HEK293T (cell line): Measurements from ENCODE around the gene RAB28.

Experiments
- CTCF ChIA-PET: fragments of 350-600 bp; formaldehyde crosslinking; extraction: SDS; loops from one replicate; lab custom pipeline; 2021; ENCODE audit warnings: antibody characterized with exemption, inconsistent platforms; lab: Yijun Ruan, JAX
- POLR2A ChIA-PET: fragments of 350-600 bp; formaldehyde crosslinking; extraction: SDS; loops from one replicate; lab custom pipeline; 2020; ENCODE audit warnings: antibody characterized with exemption, inconsistent platforms; lab: Yijun Ruan, JAX
- DNase-seq: peaks from one replicate; pipeline ENCODE4 v3.0.0; 2012; ENCODE audit warnings: mixed read lengths; ENCODE audit errors: extremely low spot score
- ARNT ChIP-seq: fragments of 450-650 bp; IDR thresholded peaks from 2 replicates; pipeline ENCODE4 v1.6.1; 2017; ENCODE audit warnings: mild to moderate bottlenecking
- BHLHE40 ChIP-seq: fragments of 450-650 bp; IDR thresholded peaks from 2 replicates; pipeline ENCODE4 v1.6.1; 2016; ENCODE audit warnings: mild to moderate bottlenecking, moderate library complexity, borderline replicate concordance
- CTBP1 ChIP-seq: fragments of 450-650 bp; IDR thresholded peaks from 2 replicates; pipeline ENCODE4 v1.6.1; 2016; ENCODE audit warnings: borderline replicate concordance
- ELF4 ChIP-seq: fragments of 450-650 bp; IDR thresholded peaks from 2 replicates; pipeline ENCODE4 v1.6.1; 2017; ENCODE audit warnings: antibody characterized with exemption
- FOXA1 ChIP-seq: fragments of 450-650 bp; IDR thresholded peaks from 2 replicates; pipeline ENCODE4 v1.6.1; 2016; ENCODE audit warnings: mild to moderate bottlenecking
- FOXK2 ChIP-seq: fragments of 450-650 bp; IDR thresholded peaks from 2 replicates; pipeline ENCODE4 v1.6.1; 2016; ENCODE audit warnings: mild to moderate bottlenecking
- FOXM1 ChIP-seq: fragments of 450-650 bp; IDR thresholded peaks from 2 replicates; pipeline ENCODE4 v1.6.1; 2017; ENCODE audit warnings: mild to moderate bottlenecking, borderline replicate concordance
- HDGF ChIP-seq: fragments of 450-650 bp; IDR thresholded peaks from 2 replicates; pipeline ENCODE4 v1.6.1; 2017; ENCODE audit warnings: antibody characterized with exemption, borderline replicate concordance
- L3MBTL2 ChIP-seq: fragments of 450-650 bp; conservative IDR thresholded peaks from 2 replicates; pipeline ENCODE4 v1.6.1; 2016; ENCODE audit warnings: mild to moderate bottlenecking
- LEF1 ChIP-seq: fragments of 450-650 bp; IDR thresholded peaks from 2 replicates; pipeline ENCODE4 v1.6.1; 2017; ENCODE audit warnings: mild to moderate bottlenecking, borderline replicate concordance
- NFRKB ChIP-seq: fragments of 450-650 bp; IDR thresholded peaks from 2 replicates; pipeline ENCODE4 v1.6.1; 2016; ENCODE audit warnings: mild to moderate bottlenecking, moderate library complexity
- SP1 ChIP-seq: fragments of 450-650 bp; IDR thresholded peaks from 2 replicates; pipeline ENCODE4 v1.6.1; 2017
- SUZ12 ChIP-seq: fragments of 450-650 bp; IDR thresholded peaks from 2 replicates; pipeline ENCODE4 v1.6.1; 2016; ENCODE audit warnings: mild to moderate bottlenecking
- TARDBP ChIP-seq: fragments of 450-650 bp; IDR thresholded peaks from 2 replicates; pipeline ENCODE4 v1.6.1; 2016
- ZNF384 ChIP-seq: fragments of 450-650 bp; IDR thresholded peaks from 2 replicates; pipeline ENCODE4 v1.6.1; 2016
- TF ChIP-seq, protein P1 (sequence below): fragments of 450-650 bp; IDR thresholded peaks from 2 replicates; pipeline ENCODE4 v1.6.1; 2016

Gene RAB28

GRCh38 chr4:13471400-13471799 lies 12.7 kb downstream of the RAB28 start:
- ChIA-PET POLR2A (no interaction called here), CTCF (no interaction called here)

DNA sequence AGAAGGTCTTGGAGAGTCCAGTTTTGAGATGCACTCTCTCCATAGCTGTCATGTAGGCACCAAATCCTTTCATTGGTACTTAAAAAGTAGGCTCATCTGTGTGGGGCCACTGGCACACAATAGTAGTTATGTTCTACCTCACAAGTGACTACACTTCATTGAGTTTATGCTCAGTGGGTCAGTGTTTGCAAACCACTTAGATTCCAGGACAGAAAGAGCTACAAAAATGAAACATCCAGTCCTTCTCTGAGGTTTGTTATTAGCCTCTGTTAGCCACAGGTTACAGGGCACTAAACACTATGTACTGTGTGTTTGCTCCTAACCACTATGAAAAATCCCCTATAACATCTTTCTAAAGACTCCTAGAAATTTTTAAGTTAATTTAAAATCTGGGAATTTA lies 13.8 kb downstream of the RAB28 start:
- no peak for DNase-seq

More at GRCh38 chr4:13471400-13471799, 12.7 kb downstream of the RAB28 start:
- TF ChIP-seq L3MBTL2 = no peak
- TF ChIP-seq TARDBP = no peak
- TF ChIP-seq SUZ12 = no peak
- no peak for TF ChIP-seq NFRKB
- TF ChIP-seq ELF4 = no peak
- no peak for TF ChIP-seq FOXK2
- no peak for TF ChIP-seq FOXA1
- no peak for TF ChIP-seq LEF1
- no peak for TF ChIP-seq HDGF
- TF ChIP-seq CTBP1 = no peak
- no peak for TF ChIP-seq BHLHE40
- no peak for TF ChIP-seq FOXM1
- TF ChIP-seq, protein P1, sequence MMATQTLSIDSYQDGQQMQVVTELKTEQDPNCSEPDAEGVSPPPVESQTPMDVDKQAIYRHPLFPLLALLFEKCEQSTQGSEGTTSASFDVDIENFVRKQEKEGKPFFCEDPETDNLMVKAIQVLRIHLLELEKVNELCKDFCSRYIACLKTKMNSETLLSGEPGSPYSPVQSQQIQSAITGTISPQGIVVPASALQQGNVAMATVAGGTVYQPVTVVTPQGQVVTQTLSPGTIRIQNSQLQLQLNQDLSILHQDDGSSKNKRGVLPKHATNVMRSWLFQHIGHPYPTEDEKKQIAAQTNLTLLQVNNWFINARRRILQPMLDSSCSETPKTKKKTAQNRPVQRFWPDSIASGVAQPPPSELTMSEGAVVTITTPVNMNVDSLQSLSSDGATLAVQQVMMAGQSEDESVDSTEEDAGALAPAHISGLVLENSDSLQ = no peak
- no peak for DNase-seq

GRCh38 chr4:13464973-13465372 lies 19.2 kb downstream of the RAB28 start:
- POLR2A ChIA-PET = no interaction called here
- CTCF ChIA-PET = no interaction called here

More for the DNA sequence above, 13.8 kb downstream of the RAB28 start:
- TF ChIP-seq FOXK2 = no peak
- no peak for TF ChIP-seq HDGF
- TF ChIP-seq ELF4 = no peak
- no peak for TF ChIP-seq FOXA1
- TF ChIP-seq FOXM1 = no peak
- no peak for TF ChIP-seq NFRKB
- no peak for TF ChIP-seq SUZ12
- TF ChIP-seq L3MBTL2 = no peak
- TF ChIP-seq LEF1 = no peak
- TF ChIP-seq BHLHE40 = no peak
- no peak for TF ChIP-seq ZNF384
- TF ChIP-seq, protein P1 = no peak
- TF ChIP-seq ARNT = no peak
- TF ChIP-seq CTBP1 = no peak
- TF ChIP-seq SP1 = no peak
- no peak for TF ChIP-seq TARDBP
- ChIA-PET CTCF (no interaction called here), POLR2A (interaction anchor here (0.9 kb wide), 1 partner anchor 13 kb away, joined by 3 read pairs; no protein-coding TSS in a partner anchor)

DNA sequence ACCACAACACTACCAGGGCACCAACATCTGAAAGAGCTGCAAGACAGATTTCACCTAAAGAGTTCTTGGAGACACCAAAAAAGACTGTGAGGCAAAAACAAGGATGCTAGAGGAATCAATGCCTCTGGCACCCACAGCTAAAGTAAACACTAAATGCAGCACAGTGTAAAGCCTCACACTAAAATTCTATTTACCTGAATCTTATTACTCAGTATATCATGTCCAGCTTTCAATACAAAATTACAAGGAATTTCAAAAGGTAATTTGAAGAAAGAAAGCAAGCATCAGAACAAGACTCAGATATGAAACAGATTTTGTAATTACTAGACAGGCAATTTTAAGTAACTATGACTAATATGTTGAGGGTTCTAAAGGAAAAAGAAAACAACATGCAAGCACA lies 19.6 kb downstream of the RAB28 start:
- POLR2A ChIA-PET = no interaction called here
- CTCF ChIA-PET = no interaction called here
- DNase-seq = no peak
- TF ChIP-seq CTBP1 (no peak), SUZ12 (no peak), ARNT (no peak), FOXK2 (no peak)

More at GRCh38 chr4:13464973-13465372, 19.2 kb downstream of the RAB28 start:
- TF ChIP-seq L3MBTL2 = no peak
- no peak for DNase-seq

DNA sequence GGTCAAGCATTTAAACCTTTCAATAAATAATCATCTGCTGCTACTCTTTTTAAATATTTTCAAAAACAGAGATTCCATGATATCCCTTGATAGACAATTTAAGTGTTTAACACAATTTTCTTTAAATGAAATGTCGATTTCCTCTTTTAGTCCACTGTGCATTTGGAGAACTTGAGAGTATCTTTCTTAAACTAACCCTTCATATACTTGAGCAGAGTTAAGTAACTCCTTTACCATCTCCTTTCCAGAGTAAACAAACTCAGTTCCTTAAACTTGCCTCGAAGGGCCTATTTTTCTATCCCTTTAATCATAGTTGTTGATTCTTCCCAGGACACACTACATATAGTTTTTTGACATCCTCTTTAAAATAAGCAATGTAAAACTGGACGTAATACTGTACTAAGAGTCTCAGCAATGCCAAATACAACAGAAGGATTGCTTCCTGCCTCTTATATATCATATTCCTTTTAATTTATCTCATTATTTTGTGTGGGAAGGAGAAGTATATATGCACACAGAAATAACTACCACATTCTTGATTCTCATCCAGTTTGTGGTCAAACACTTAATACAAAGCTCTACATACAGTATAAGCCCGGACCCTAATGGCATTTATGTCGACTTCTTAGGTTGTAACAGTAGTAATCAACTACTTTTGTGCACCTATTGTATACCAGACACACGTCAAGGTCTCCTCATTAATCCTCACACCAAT lies 22.8 kb downstream of the RAB28 start:
- POLR2A ChIA-PET = no interaction called here
- DNase-seq = no peak
- no peak for TF ChIP-seq L3MBTL2
- no peak for TF ChIP-seq BHLHE40
- no peak for TF ChIP-seq FOXM1
- no peak for TF ChIP-seq SP1
- TF ChIP-seq ELF4 = no peak
- TF ChIP-seq LEF1 = no peak
- no peak for TF ChIP-seq TARDBP
- TF ChIP-seq SUZ12 = no peak
- no peak for TF ChIP-seq ARNT
- TF ChIP-seq FOXK2 = no peak
- no peak for TF ChIP-seq ZNF384
- no peak for TF ChIP-seq NFRKB
- no peak for TF ChIP-seq CTBP1
- no peak for TF ChIP-seq FOXA1
- no peak for TF ChIP-seq HDGF
- TF ChIP-seq, protein P1 = no peak
- CTCF ChIA-PET = no interaction called here

- POLR2A ChIA-PET = no interaction called here
- CTCF ChIA-PET = no interaction called here
- no peak for DNase-seq
Observed at GRCh38 chr4:13455411-13455810, 28.7 kb downstream of the RAB28 start.

More at GRCh38 chr4:13455411-13455810, 28.7 kb downstream of the RAB28 start:
- TF ChIP-seq FOXM1 = no peak
- TF ChIP-seq FOXA1 = no peak
- no peak for TF ChIP-seq ZNF384
- TF ChIP-seq LEF1 = no peak
- TF ChIP-seq HDGF = no peak
- TF ChIP-seq FOXK2 = no peak
- no peak for TF ChIP-seq TARDBP
- TF ChIP-seq CTBP1 = no peak
- TF ChIP-seq BHLHE40 = no peak
- TF ChIP-seq ARNT = no peak
- no peak for TF ChIP-seq ELF4
- TF ChIP-seq, protein P1 = no peak
- TF ChIP-seq L3MBTL2 = no peak
- no peak for TF ChIP-seq NFRKB
- TF ChIP-seq SP1 = no peak
- TF ChIP-seq SUZ12 = no peak
